Endometrial microvascular endothelial cells (primary cell): Measurements from ENCODE around the gene CHSY3. TPM values are rescaled to one million over a fixed set of nuclear protein-coding genes. Genes with fewer than 3 reads are reported as not detected.
"Not testable (repeated sequence)": the region's sequence is repeated elsewhere in the genome, so short reads cannot be mapped to it uniquely, and the experiment has no call there.

Source experiments
- in situ Hi-C: cut with HindIII; loops from 2 replicates; pipeline ENCODE4 v1.10.0; 2017; ENCODE audit warnings: low sequenced_read_pairs, low pct_unique_long_range_greater_than_20kb; ENCODE audit errors: inconsistent ontology term
- total RNA-seq: library from RNA; depleted of rRNA; stranded (reverse); fragments of >200 nt; gene quantifications from one replicate; pipeline ENCODE4 v1.2.3, GENCODE V29; 2015; ENCODE audit errors: inconsistent ontology term

CHSY3 gene
- total RNA-seq, 1 donor from 2014 or later: 2.1 TPM

DNA sequence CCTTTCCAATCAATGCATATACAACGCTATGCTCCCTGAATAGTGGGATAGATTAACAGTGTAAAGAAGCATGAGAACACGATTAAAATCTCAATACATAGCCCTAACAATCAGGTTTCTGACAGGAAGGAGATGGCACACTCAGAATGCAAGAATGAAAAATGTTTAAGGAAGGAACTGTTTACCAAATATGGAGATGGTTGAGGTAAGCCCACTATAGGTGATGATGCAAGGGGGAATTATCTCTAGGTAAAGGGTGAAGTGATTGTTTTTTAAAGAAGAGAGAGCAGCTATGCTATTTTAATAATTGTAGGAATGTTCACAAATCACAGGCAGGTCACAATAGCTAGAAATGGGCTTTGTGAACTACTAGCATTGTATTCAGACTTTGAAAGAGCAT, 302.4 kb downstream of the CHSY3 start:
- in situ Hi-C loops: no loop called here

DNA sequence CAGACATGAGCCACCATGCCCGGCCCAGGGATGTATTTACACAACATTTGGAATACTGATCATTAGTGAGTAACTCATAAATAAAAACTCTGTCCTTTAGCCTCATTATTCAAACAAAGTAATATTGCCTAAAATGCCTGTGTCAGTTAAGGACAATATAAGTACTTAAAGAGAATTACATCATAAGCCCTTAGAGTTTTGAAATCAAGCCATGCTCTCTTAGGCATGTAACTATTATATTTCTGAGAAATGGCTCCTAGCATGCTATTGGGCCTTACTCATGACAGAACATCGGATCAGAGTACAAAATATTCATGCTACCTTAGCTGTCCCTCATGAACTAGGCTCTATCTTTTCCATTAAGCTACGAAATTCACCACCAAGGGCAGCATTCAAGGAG, 309.3 kb downstream of the CHSY3 start:
- in situ Hi-C loops: no loop called here

DNA sequence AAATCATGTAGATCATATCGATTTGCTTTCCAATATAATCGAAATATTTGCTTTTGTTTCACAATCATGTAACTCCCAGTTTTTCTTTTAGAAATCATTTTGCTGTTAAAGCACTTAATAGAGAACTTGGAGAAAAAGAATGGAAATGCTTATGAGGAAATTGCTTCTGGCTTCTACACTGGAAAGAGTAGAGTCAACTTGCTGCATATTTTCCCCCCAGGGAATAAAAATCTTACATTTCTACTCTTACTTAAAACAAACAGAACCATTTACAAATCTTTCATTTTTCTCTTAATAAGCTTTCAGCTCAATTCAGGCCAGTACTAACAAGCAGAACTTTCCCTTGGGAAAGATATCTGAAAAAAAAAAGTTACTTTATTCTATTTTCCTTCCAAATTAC, 312.0 kb downstream of the CHSY3 start:
- in situ Hi-C loops: no loop called here

DNA sequence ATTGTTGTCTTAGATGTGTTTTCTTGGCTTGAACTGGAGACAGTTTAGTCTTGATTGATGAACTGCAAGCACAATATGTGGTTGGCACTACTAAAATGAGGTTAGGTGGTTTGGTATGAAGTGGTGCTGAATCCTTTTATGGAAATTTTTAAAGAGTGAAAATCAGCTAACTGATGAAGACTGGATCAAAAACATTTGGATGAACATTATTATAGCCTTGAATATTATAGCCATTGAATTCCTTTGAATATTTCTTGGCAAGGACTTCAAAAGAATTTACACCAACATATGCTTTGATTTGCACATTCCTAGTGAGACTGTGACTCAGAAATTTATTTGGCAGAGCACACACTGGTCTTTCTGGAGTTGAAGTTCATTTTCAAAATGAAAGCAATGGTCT, 318.3 kb downstream of the CHSY3 start:
- in situ Hi-C loops: no loop called here

DNA sequence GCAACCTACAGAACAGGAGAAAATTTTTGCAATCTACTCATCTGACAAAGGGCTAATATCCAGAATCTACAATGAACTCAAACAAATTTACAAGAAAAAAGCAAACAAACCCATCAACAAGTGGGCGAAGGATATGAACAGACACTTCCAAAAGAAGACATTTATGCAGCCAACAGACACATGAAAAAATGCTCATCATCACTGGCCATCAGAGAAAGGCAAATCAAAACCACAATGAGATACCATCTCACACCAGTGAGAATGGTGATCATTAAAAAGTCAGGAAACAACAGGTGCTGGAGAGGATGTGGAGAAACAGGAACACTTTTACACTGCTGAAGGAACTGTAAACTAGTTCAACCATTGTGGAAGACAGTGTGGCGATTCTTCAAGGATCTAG, 322.3 kb downstream of the CHSY3 start:
- in situ Hi-C loops: not testable (repeated sequence)

DNA sequence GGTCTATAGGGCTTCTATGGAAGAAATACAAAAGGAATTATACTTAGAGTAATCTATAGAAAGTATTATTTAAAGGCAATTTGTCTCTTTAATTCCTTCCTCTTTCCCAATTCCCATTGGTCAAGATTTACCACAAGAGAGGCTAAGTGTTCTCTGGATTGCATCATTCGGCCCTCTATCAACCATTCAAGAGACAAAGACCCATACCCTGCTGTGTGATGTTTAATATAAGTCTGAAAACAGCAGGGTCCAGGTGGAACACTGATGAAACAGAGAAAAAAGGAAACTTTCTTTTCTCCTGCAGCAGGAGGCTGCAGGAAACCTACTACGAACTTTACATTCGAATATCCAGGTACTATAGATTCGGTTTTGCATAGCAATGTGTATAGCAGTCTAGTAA, 323.4 kb downstream of the CHSY3 start:
- in situ Hi-C loops: no loop called here

DNA sequence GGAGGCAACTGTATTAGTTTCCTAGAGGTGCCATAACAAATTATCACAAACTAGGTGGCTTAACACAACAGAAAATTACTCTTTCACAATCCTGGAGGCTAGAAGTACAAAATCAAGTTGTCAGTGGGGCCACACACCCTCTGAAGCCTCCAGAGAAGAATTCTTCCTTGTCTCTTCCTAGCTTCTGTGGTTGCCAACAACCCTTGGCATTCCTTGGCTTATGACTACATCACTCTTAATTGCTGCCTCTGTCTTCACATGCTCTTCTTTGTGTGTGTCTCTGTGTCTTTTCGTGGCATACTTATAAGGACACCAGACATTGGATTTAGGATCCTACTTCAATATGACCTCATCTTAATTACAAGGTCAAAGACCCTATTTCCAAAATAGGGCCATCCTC, 327.5 kb downstream of the CHSY3 start:
- in situ Hi-C loops: no loop called here

DNA sequence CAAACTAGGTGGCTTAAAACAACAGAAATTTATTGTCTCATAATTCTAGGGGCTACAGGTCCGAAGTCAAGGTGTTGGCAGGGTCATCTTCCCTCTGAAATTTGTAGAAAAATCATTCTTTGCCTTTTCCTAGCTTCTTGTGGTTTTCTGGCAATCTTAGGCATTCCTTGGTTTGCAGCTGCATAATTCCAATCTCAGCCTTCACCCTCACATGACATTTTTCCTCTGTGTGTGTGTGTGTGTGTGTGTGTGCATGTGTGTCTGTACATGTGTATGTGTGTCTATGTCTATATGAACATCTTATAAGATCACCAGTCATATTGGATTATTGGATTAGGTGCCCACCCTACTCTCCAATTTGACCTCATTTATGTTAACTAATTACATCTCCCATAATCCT, 330.6 kb downstream of the CHSY3 start:
- in situ Hi-C loops: no loop called here

Other genes with a start within 250 kb of the CHSY3 start
- gene MINAR2, start 156.4 kb upstream of the CHSY3 start, total RNA-seq: not detected